C4-2B (cell line): ENCODE data around the gene GAB1.

Experiments
- ZFX ChIP-seq: fragments of 450-650 bp; IDR thresholded peaks from 2 replicates; pipeline ENCODE4 v1.6.1; 2017
- TF ChIP-seq, protein P1 (sequence below): fragments of 450-650 bp; conservative IDR thresholded peaks from 2 replicates; pipeline ENCODE4 v1.5.1; 2017; ENCODE audit warnings: mild to moderate bottlenecking

DNA sequence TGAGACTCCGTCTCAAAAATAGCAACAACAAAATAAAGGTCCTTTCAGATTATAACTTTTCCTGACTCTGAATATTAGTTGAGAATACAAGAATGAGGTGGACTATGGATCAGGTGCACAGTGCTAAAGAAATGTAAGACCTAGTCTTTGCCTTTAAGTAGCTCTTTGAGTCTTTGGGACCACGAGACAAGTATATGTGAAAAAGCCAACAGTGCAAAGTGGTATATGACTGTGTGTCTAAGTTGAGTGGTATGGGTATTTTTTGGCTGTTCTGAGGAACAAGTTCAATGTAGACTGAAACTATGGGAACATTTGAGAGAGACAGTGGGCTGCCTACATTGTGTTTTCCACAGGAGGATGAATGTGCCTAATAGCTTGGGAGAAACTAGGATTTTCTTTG lies 2.8 kb downstream of the GAB1 start:
- TF ChIP-seq, protein P1, sequence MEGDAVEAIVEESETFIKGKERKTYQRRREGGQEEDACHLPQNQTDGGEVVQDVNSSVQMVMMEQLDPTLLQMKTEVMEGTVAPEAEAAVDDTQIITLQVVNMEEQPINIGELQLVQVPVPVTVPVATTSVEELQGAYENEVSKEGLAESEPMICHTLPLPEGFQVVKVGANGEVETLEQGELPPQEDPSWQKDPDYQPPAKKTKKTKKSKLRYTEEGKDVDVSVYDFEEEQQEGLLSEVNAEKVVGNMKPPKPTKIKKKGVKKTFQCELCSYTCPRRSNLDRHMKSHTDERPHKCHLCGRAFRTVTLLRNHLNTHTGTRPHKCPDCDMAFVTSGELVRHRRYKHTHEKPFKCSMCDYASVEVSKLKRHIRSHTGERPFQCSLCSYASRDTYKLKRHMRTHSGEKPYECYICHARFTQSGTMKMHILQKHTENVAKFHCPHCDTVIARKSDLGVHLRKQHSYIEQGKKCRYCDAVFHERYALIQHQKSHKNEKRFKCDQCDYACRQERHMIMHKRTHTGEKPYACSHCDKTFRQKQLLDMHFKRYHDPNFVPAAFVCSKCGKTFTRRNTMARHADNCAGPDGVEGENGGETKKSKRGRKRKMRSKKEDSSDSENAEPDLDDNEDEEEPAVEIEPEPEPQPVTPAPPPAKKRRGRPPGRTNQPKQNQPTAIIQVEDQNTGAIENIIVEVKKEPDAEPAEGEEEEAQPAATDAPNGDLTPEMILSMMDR, result no peak
- TF ChIP-seq ZFX, result no peak
